Mucosa of rectum (tissue), 2 donors: ENCODE data around the gene CFAP97D1.

Experiments
- H3K27ac ChIP-seq, 2 donors: one replicate each; pipeline ENCODE4 v1.7.0; 2013; ENCODE audit warnings: inconsistent platforms in 2 of 2, low read depth in 2 of 2, low read length in 2 of 2
- H3K27me3 ChIP-seq, 2 donors: one replicate each; pipeline ENCODE4 v1.7.0; 2013; ENCODE audit warnings: low read length in 2 of 2; ENCODE audit not compliant: control insufficient read depth in 2 of 2, insufficient read depth in 2 of 2
- H3K36me3 ChIP-seq, 2 donors: one replicate each; pipeline ENCODE4 v1.7.0; 2013; ENCODE audit warnings: low read length in 2 of 2; ENCODE audit not compliant: control insufficient read depth in 2 of 2, insufficient read depth in 2 of 2
- H3K4me1 ChIP-seq, 2 donors: one replicate each; pipeline ENCODE4 v1.7.0; 2013; ENCODE audit warnings: low read length in 2 of 2, mild to moderate bottlenecking in 1 of 2; ENCODE audit not compliant: control insufficient read depth in 2 of 2, insufficient read depth in 2 of 2
- H3K4me3 ChIP-seq, 2 donors: one replicate each; pipeline ENCODE4 v1.7.0; 2013; ENCODE audit warnings: low read length in 2 of 2
- H3K9ac ChIP-seq, 2 donors: one replicate each; pipeline ENCODE4 v1.7.0; 2013; ENCODE audit warnings: low read length in 2 of 2, low read depth in 1 of 2, mild to moderate bottlenecking in 1 of 2
- H3K9me3 ChIP-seq, 2 donors: one replicate each; pipeline ENCODE4 v1.7.0; 2013; ENCODE audit warnings: low read length in 2 of 2; ENCODE audit not compliant: control insufficient read depth in 2 of 2
- donor health status: healthy.
- donor health status: Normal muscosa, but diverticular disease.

Gene CFAP97D1

GRCh38 chr17:43809121-43809520, 28.9 kb downstream of the CFAP97D1 start:
- no peak overlapping the region for H3K27ac ChIP-seq
- no peaks in the 10 kb centered on the region for H3K36me3 ChIP-seq

GRCh38 chr17:43810226-43810715, 30.0 kb downstream of the CFAP97D1 start:
- Histone ChIP-seq H3K27ac (no peak overlapping the region), H3K4me1 (no peaks in the 10 kb centered on the region), H3K9ac (no peak overlapping the region), H3K4me3 (no peak overlapping the region), H3K27me3 (no peaks in the 10 kb centered on the region), H3K9me3 (no peaks in the 10 kb centered on the region), H3K36me3 (no peaks in the 10 kb centered on the region)

More at GRCh38 chr17:43809121-43809520, 28.9 kb downstream of the CFAP97D1 start:
- no peak overlapping the region for H3K4me3 ChIP-seq
- no peaks in the 10 kb centered on the region for H3K9me3 ChIP-seq
- no peaks in the 10 kb centered on the region for H3K4me1 ChIP-seq
- no peak overlapping the region for H3K9ac ChIP-seq
- H3K27me3 ChIP-seq, result no peaks in the 10 kb centered on the region

DNA sequence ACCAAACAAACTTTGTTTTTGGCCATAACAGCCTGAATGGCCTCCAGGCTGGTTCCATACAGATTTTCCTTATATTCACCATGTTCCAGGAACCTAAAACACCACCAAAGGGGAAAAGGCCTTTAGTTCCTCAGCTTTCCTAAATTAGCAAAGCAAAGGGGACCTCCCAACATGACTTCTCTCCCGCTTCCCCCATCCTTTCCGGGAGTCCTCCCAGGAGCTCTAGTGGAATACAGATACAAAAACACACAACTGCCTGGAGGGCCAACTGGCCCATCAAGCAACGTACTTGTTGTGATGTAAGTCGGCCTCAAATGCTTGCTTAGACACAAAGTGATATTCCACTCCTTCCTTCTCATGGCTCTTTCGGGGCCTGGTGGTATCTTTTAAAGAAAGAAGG, 30.6 kb downstream of the CFAP97D1 start:
- Histone ChIP-seq H3K9me3 (no peaks in the 10 kb centered on the region), H3K27ac (no peak overlapping the region), H3K27me3 (no peaks in the 10 kb centered on the region), H3K36me3 (no peaks in the 10 kb centered on the region), H3K4me1 (no peaks in the 10 kb centered on the region), H3K4me3 (no peak overlapping the region), H3K9ac (no peak overlapping the region)

DNA sequence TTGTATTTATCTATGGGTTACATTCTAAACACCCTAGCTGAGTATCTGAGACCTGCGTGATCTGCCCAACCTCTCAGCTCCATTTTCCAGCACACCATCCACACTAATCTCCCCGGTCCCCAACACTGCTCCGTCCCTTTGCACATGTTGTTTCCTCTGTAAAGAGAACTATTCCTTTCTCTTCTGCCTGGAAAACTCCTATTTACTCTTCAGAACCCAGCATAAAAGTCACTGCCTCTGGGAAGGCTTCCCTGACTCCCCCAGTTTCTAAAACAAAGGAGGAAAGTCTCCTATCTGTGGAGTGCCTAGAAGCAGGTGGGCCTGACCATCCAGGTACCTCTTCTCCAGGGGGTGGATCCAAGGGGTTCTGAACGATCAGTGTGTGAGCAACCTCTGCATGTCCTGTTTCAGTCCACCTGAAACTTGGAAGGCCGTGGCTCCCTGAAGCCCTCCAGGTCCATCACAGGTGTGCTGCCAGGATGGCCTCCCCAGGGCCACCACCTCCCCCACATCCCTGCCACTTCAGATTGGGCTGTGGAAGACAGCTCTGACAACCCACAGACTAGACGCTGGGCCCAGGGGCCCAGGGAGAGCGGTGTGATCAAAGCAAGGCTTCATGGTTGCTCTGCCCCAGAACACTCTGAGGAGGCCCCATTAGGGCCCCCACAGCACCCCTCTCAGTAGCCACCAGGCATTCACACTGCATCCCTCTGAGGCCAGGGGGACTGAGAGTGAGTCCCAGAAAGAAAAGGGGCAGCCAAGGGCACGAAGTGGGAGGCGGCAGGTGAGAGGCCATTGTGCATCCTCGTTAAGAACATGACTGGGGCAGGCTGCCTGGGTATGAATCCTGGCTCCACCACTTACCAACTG, 32.4 kb downstream of the CFAP97D1 start:
- Histone ChIP-seq H3K4me1 (no peaks in the 10 kb centered on the region), H3K9me3 (no peaks in the 10 kb centered on the region), H3K9ac (no peak overlapping the region), H3K36me3 (no peaks in the 10 kb centered on the region), H3K27ac (no peak overlapping the region), H3K4me3 (no peak overlapping the region), H3K27me3 (no peaks in the 10 kb centered on the region)

DNA sequence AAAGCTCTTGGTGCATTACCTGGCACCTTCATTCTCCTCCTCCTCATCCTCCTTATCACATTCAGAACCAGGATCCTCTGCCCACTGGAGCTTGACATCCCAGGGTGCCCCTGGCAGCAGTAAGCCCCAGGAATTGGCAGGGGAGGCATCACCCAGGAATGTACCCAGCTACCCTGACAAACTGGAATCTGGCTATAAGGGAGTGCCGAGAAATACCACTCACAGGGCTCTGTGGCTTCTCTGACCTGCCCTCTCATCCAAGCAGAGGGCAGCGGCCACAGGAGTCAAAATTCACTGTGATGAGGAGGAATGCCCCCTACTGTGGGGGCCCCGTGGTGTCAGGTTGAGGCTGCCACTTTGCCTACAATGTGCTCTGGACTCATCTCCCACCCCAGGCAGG, 33.2 kb downstream of the CFAP97D1 start:
- H3K27ac ChIP-seq, result no peak overlapping the region
- no peaks in the 10 kb centered on the region for H3K9me3 ChIP-seq
- no peaks in the 10 kb centered on the region for H3K27me3 ChIP-seq
- no peak overlapping the region for H3K4me3 ChIP-seq
- H3K36me3 ChIP-seq, result no peaks in the 10 kb centered on the region
- no peaks in the 10 kb centered on the region for H3K4me1 ChIP-seq
- H3K9ac ChIP-seq, result no peak overlapping the region

GRCh38 chr17:43814026-43814425, 33.8 kb downstream of the CFAP97D1 start:
- Histone ChIP-seq H3K9ac (no peak overlapping the region), H3K9me3 (no peaks in the 10 kb centered on the region), H3K4me1 (no peaks in the 10 kb centered on the region), H3K36me3 (no peaks in the 10 kb centered on the region), H3K27ac (no peak overlapping the region), H3K4me3 (no peak overlapping the region), H3K27me3 (no peaks in the 10 kb centered on the region)

GRCh38 chr17:43814714-43815113, 34.5 kb downstream of the CFAP97D1 start:
- no peaks in the 10 kb centered on the region for H3K36me3 ChIP-seq

GRCh38 chr17:43816336-43817320, 36.4 kb downstream of the CFAP97D1 start:
- H3K9ac ChIP-seq, result no peak overlapping the region
- no peaks in the 10 kb centered on the region for H3K9me3 ChIP-seq
- no peak overlapping the region for H3K4me3 ChIP-seq
- H3K27ac ChIP-seq, result no peak overlapping the region
- no peaks in the 10 kb centered on the region for H3K4me1 ChIP-seq
- H3K27me3 ChIP-seq, result no peaks in the 10 kb centered on the region
- no peaks in the 10 kb centered on the region for H3K36me3 ChIP-seq

More at GRCh38 chr17:43814714-43815113, 34.5 kb downstream of the CFAP97D1 start:
- Histone ChIP-seq H3K4me1 (no peaks in the 10 kb centered on the region), H3K27ac (no peak overlapping the region), H3K9ac (no peak overlapping the region), H3K27me3 (no peaks in the 10 kb centered on the region), H3K9me3 (no peaks in the 10 kb centered on the region), H3K4me3 (no peak overlapping the region)

- H3K9ac ChIP-seq, result no peak overlapping the region
- no peak overlapping the region for H3K27ac ChIP-seq
- H3K4me1 ChIP-seq, result no peaks in the 10 kb centered on the region
- no peaks in the 10 kb centered on the region for H3K9me3 ChIP-seq
- H3K4me3 ChIP-seq, result no peak overlapping the region
- H3K36me3 ChIP-seq, result no peaks in the 10 kb centered on the region
- H3K27me3 ChIP-seq, result no peaks in the 10 kb centered on the region
These were observed 37.6 kb downstream of the CFAP97D1 start for GRCh38 chr17:43817826-43818225.

GRCh38 chr17:43818966-43819365, 38.7 kb downstream of the CFAP97D1 start:
- Histone ChIP-seq H3K27ac (no peak overlapping the region), H3K36me3 (no peaks in the 10 kb centered on the region)

More at GRCh38 chr17:43818966-43819365, 38.7 kb downstream of the CFAP97D1 start:
- no peak overlapping the region for H3K9ac ChIP-seq
- no peaks in the 10 kb centered on the region for H3K9me3 ChIP-seq
- H3K27me3 ChIP-seq, result no peaks in the 10 kb centered on the region
- H3K4me3 ChIP-seq, result no peak overlapping the region
- no peaks in the 10 kb centered on the region for H3K4me1 ChIP-seq
